Smooth muscle cell of the umbilical artery (primary cell): ENCODE measurements around the gene NCBP2L. TPM values are rescaled to one million over a fixed set of nuclear protein-coding genes. Genes with fewer than 3 reads are reported as not detected.

Experiments used
- total RNA-seq: library from RNA; depleted of rRNA; stranded (reverse); fragments of >200 nt; gene quantifications from 2 replicates; pipeline ENCODE4 v1.2.3, GENCODE V29; 2014

NCBP2L gene
- not detected in 2 replicates for total RNA-seq

GRCh38 chrX:107777536-107777832 lies at the start of gene NCBP2L:
TSS of gene NCBP2L (plus strand) at chrX:107777733. CDS start at chrX:107794221, 16,488 bp downstream.

GRCh38 chrX:107775734-107776511 lies 1.6 kb upstream of the NCBP2L start, which contains the start of gene TSC22D3:
TSS of gene TSC22D3 (minus strand) at chrX:107775787. CDS start at chrX:107775419, 368 bp downstream.

GRCh38 chrX:107825698-107826237 lies 48.2 kb downstream of the NCBP2L start, which contains the start of gene MID2:
TSS of gene MID2 (plus strand) at chrX:107825866. CDS start at chrX:107826427, 561 bp downstream.

Other genes with a start within 250 kb of the NCBP2L start
- gene PRPS1, start 149.2 kb upstream of the NCBP2L start, total RNA-seq, result 23.8 and 30.4 TPM in 2 replicates
- 18.2 and 42.8 TPM in 2 replicates for gene TSC22D3, start 1.9 kb upstream of the NCBP2L start, total RNA-seq
- 7.2 and 11.9 TPM in 2 replicates for gene MID2, start 48.1 kb downstream of the NCBP2L start, total RNA-seq
- gene TEX13B, start 204.6 kb downstream of the NCBP2L start, total RNA-seq, result not detected in 2 replicates